T-helper 1 cell treated with Interleukin-12 subunit alpha and Interleukin-12 subunit beta and Interleukin-4 antibody, amounts not matched to agents 30 ng/mL and 1 ng/mL, for 36 hours (primary cell): Measurements from ENCODE around the gene ENGASE. TPM values are rescaled to one million over a fixed set of nuclear protein-coding genes. Genes with fewer than 3 reads are reported as not detected.

Experiments used
- intact Hi-C: fragments of 100-400 bp; cut with micrococcal nuclease; formaldehyde crosslinking; loops from one replicate; pipeline ENCODE4 v1.15.1; 2024
- total RNA-seq: library from RNA; stranded (reverse); gene quantifications from 2 replicates; pipeline ENCODE4 v1.2.3, GENCODE V29; 2022

Gene ENGASE
- total RNA-seq, 1 donor from 2014 or later = 41.2 TPM

GRCh38 chr17:79089720-79090442, 15.3 kb downstream of the ENGASE start:
- intact Hi-C loops = loop anchor here (5.0 kb wide), 1 partner anchor 617 kb away; no protein-coding TSS in a partner anchor

- intact Hi-C loops = no loop called here
Measured at GRCh38 chr17:79090443-79091225, 16.0 kb downstream of the ENGASE start.

- intact Hi-C loops = no loop called here
Measured at GRCh38 chr17:79091226-79091670, 16.6 kb downstream of the ENGASE start.

GRCh38 chr17:79092567-79092966, 17.9 kb downstream of the ENGASE start:
- intact Hi-C loops = no loop called here

GRCh38 chr17:79093270-79093669, 18.6 kb downstream of the ENGASE start:
- intact Hi-C loops = no loop called here

- intact Hi-C loops = no loop called here
Measured at GRCh38 chr17:79094261-79094660, 19.6 kb downstream of the ENGASE start.

GRCh38 chr17:79095345-79096055, 20.9 kb downstream of the ENGASE start:
- intact Hi-C loops = no loop called here

GRCh38 chr17:79096477-79096876, 21.9 kb downstream of the ENGASE start:
- intact Hi-C loops = no loop called here

GRCh38 chr17:79097226-79098055, 22.8 kb downstream of the ENGASE start:
- intact Hi-C loops = no loop called here

- intact Hi-C loops = no loop called here
Measured at GRCh38 chr17:79098282-79098867, 23.8 kb downstream of the ENGASE start.

- intact Hi-C loops = no loop called here
Measured at GRCh38 chr17:79100405-79100804, 25.8 kb downstream of the ENGASE start.

- intact Hi-C loops = no loop called here
Measured at GRCh38 chr17:79101111-79101673, 26.6 kb downstream of the ENGASE start.

- intact Hi-C loops = no loop called here
Measured at GRCh38 chr17:79102214-79102613, 27.6 kb downstream of the ENGASE start.

GRCh38 chr17:79104898-79105600, 30.4 kb downstream of the ENGASE start:
- intact Hi-C loops = no loop called here

- intact Hi-C loops = no loop called here
Measured at GRCh38 chr17:79105937-79106336, 31.3 kb downstream of the ENGASE start.

GRCh38 chr17:79106958-79107357, 32.3 kb downstream of the ENGASE start:
- intact Hi-C loops = no loop called here

GRCh38 chr17:79107499-79108231, 33.0 kb downstream of the ENGASE start:
- intact Hi-C loops = no loop called here

- intact Hi-C loops = no loop called here
Measured at GRCh38 chr17:79108232-79108850, 33.7 kb downstream of the ENGASE start.

GRCh38 chr17:79108870-79109269, 34.2 kb downstream of the ENGASE start:
- intact Hi-C loops = no loop called here
